Mesothelial cell of epicardium (in vitro differentiated cells): Measurements from ENCODE around the gene IFNLR1. TPM values are rescaled to one million over a fixed set of nuclear protein-coding genes. Genes with fewer than 3 reads are reported as not detected.

Source experiments
- DNase-seq, 2 experiments: peaks; one replicate each; pipeline ENCODE4 v3.0.0; 2021; ENCODE audit warnings: low spot score in 2 of 2; ENCODE audit not compliant: unreplicated experiment in 2 of 2
- H3K27ac Mint-ChIP-seq: 2 replicates; pipeline ENCODE4 v1.8.0; 2021; ENCODE audit warnings: mixed read lengths
- H3K27me3 Mint-ChIP-seq: 2 replicates; pipeline ENCODE4 v1.8.0; 2021; ENCODE audit warnings: low read depth, mixed read lengths
- H3K36me3 Mint-ChIP-seq: 2 replicates; pipeline ENCODE4 v1.8.0; 2021; ENCODE audit warnings: mixed read lengths
- H3K4me1 Mint-ChIP-seq: 2 replicates; pipeline ENCODE4 v1.8.0; 2021; ENCODE audit warnings: mixed read lengths
- H3K4me3 Mint-ChIP-seq: 2 replicates; pipeline ENCODE4 v1.8.0; 2021; ENCODE audit warnings: mild to moderate bottlenecking, moderate library complexity, mixed read lengths
- H3K9me3 Mint-ChIP-seq: 2 replicates; pipeline ENCODE4 v1.8.0; 2021; ENCODE audit warnings: mixed read lengths
- CTCF ChIP-seq: fragments of 200-600 bp; sonication (generic); IDR thresholded peaks from one replicate; pipeline ENCODE4 v1.5.0; 2021; ENCODE audit warnings: antibody characterized with exemption; ENCODE audit not compliant: unreplicated experiment
- total RNA-seq: library from RNA; stranded (reverse); gene quantifications from 3 replicates; pipeline ENCODE4 v1.2.1, GENCODE V29; 2021

IFNLR1 gene
- total RNA-seq, 1 donor from 2014 or later: 12.1 TPM

- H3K4me3 Mint-ChIP-seq: no peak overlapping the region
- no peaks in the 10 kb centered on the region for H3K27me3 Mint-ChIP-seq
- no peak for DNase-seq
- H3K9me3 Mint-ChIP-seq: peaks cover 19% of the 10 kb centered on the region
- no peak for TF ChIP-seq CTCF
- H3K27ac Mint-ChIP-seq: no peak overlapping the region
- H3K4me1 Mint-ChIP-seq: peaks cover 3% of the 10 kb centered on the region
- H3K36me3 Mint-ChIP-seq: no peaks in the 10 kb centered on the region
These were observed 52.7 kb downstream of the IFNLR1 start for GRCh38 chr1:24134376-24134775.

- DNase-seq: no peak
- Mint-ChIP-seq H3K4me3 (no peak overlapping the region), H3K9me3 (peaks cover 19% of the 10 kb centered on the region), H3K27me3 (no peaks in the 10 kb centered on the region), H3K4me1 (peaks cover 3% of the 10 kb centered on the region), H3K36me3 (no peaks in the 10 kb centered on the region), H3K27ac (no peak overlapping the region)
- TF ChIP-seq CTCF: no peak
These were observed 53.3 kb downstream of the IFNLR1 start for GRCh38 chr1:24133819-24134218.

- Mint-ChIP-seq H3K27me3 (no peaks in the 10 kb centered on the region), H3K36me3 (no peaks in the 10 kb centered on the region), H3K4me1 (no peaks in the 10 kb centered on the region), H3K27ac (no peak overlapping the region), H3K9me3 (peaks cover 19% of the 10 kb centered on the region), H3K4me3 (no peak overlapping the region)
- no peak for DNase-seq
- TF ChIP-seq CTCF: no peak
These were observed 56.7 kb downstream of the IFNLR1 start for GRCh38 chr1:24130385-24130784.

- Mint-ChIP-seq H3K27me3 (no peaks in the 10 kb centered on the region), H3K4me3 (no peak overlapping the region), H3K9me3 (peaks cover 19% of the 10 kb centered on the region), H3K4me1 (no peaks in the 10 kb centered on the region), H3K27ac (no peak overlapping the region), H3K36me3 (no peaks in the 10 kb centered on the region)
- no peak for DNase-seq
- TF ChIP-seq CTCF: no peak
These were observed 59.2 kb downstream of the IFNLR1 start for GRCh38 chr1:24127801-24128363.

- no peaks in the 10 kb centered on the region for H3K27me3 Mint-ChIP-seq
- H3K9me3 Mint-ChIP-seq: peaks cover 19% of the 10 kb centered on the region
- no peak overlapping the region for H3K4me3 Mint-ChIP-seq
- no peak for TF ChIP-seq CTCF
- H3K27ac Mint-ChIP-seq: no peak overlapping the region
- no peaks in the 10 kb centered on the region for H3K36me3 Mint-ChIP-seq
- no peak for DNase-seq
- H3K4me1 Mint-ChIP-seq: no peaks in the 10 kb centered on the region
These were observed 59.8 kb downstream of the IFNLR1 start for GRCh38 chr1:24127134-24127800.
